ENCODE results near the gene COX8A. TPM values are rescaled to one million over a fixed set of nuclear protein-coding genes. Genes with fewer than 3 reads are reported as not detected.

Gene COX8A
- total and polyA plus RNA-seq, 2 of the 13 experiments (the other 11 are each of a cell fraction or from before 2014, with no cell fraction given): 202 to 406 TPM

DNA sequence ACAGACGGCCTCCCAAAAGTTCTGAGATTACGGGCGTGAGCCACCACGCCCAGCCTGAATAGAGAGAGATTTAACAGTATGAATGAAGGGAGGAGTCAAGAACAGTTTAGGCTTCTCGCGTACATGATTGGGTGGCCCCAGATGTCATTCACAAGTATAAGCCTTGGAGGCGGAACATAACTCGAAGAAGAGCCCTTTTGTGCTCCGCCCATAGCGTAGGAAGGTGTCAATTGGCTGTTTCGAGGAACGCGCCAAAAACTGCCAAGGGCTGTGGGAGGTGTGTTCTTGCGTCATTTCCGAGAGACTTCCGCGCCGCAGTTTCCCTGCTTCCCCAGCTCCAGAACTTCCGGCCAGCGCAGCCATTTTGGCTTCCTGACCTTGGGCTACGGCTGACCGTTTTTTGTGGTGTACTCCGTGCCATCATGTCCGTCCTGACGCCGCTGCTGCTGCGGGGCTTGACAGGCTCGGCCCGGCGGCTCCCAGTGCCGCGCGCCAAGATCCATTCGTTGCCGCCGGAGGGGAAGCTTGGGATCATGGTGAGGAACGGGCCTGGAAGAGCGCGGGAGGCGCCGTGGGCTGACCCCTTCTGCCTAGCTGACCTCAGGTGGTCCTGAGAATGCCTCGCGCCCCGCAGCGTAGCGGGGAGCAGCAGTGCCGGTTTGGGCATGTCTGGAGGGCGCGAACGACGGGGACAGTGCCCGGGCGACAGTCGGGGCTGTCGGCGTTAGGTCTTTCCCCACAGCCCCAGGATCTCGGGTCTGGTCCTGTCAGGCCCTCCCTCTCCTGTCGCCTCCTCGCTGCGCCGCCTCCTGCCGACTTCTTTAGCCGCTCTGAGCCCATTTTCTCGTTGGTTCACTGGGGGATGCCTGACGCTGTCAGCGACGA is at the start of gene COX8A (continued):
- TF ChIP-seq RXRB (CRISPR knock-in tag; IDR thresholded peaks at IDR 0.05; ENCODE audit: borderline replicate concordance): peak; percentile 38
- TF ChIP-seq FOXO1 (CRISPR knock-in tag; IDR thresholded peaks at IDR 0.05): no peak; the same call in 1 of the 2 replicates
- TF ChIP-seq, protein P1, sequence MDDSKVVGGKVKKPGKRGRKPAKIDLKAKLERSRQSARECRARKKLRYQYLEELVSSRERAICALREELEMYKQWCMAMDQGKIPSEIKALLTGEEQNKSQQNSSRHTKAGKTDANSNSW (CRISPR knock-in tag; IDR thresholded peaks at IDR 0.05; ENCODE audit: borderline replicate concordance): peak; percentile 94; the same call in 1 of the 2 replicates
- TF ChIP-seq, protein P2, sequence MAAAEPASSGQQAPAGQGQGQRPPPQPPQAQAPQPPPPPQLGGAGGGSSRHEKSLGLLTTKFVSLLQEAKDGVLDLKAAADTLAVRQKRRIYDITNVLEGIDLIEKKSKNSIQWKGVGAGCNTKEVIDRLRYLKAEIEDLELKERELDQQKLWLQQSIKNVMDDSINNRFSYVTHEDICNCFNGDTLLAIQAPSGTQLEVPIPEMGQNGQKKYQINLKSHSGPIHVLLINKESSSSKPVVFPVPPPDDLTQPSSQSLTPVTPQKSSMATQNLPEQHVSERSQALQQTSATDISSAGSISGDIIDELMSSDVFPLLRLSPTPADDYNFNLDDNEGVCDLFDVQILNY (CRISPR knock-in tag; conservative IDR thresholded peaks at IDR 0.05): peak; percentile 89
- no peak for TF ChIP-seq TCF12 (IDR thresholded peaks at IDR 0.05)
- TF ChIP-seq TCF12 (CRISPR knock-in tag; IDR thresholded peaks at IDR 0.05): no peak
- peak; percentile 60; the same call in 1 of the 2 replicates for TF ChIP-seq MTF1 (CRISPR knock-in tag; IDR thresholded peaks at IDR 0.05)
- TF ChIP-seq, protein P3, sequence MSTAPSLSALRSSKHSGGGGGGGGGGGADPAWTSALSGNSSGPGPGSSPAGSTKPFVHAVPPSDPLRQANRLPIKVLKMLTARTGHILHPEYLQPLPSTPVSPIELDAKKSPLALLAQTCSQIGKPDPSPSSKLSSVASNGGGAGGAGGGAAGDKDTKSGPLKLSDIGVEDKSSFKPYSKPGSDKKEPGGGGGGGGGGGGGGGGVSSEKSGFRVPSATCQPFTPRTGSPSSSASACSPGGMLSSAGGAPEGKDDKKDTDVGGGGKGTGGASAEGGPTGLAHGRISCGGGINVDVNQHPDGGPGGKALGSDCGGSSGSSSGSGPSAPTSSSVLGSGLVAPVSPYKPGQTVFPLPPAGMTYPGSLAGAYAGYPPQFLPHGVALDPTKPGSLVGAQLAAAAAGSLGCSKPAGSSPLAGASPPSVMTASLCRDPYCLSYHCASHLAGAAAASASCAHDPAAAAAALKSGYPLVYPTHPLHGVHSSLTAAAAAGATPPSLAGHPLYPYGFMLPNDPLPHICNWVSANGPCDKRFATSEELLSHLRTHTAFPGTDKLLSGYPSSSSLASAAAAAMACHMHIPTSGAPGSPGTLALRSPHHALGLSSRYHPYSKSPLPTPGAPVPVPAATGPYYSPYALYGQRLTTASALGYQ (CRISPR knock-in tag; IDR thresholded peaks at IDR 0.05): peak; percentile 23; the same call in 1 of the 2 replicates
- no peak for TF ChIP-seq HOXA9 (CRISPR knock-in tag; IDR thresholded peaks at IDR 0.05; ENCODE audit: borderline replicate concordance)
- TF ChIP-seq, protein P4, sequence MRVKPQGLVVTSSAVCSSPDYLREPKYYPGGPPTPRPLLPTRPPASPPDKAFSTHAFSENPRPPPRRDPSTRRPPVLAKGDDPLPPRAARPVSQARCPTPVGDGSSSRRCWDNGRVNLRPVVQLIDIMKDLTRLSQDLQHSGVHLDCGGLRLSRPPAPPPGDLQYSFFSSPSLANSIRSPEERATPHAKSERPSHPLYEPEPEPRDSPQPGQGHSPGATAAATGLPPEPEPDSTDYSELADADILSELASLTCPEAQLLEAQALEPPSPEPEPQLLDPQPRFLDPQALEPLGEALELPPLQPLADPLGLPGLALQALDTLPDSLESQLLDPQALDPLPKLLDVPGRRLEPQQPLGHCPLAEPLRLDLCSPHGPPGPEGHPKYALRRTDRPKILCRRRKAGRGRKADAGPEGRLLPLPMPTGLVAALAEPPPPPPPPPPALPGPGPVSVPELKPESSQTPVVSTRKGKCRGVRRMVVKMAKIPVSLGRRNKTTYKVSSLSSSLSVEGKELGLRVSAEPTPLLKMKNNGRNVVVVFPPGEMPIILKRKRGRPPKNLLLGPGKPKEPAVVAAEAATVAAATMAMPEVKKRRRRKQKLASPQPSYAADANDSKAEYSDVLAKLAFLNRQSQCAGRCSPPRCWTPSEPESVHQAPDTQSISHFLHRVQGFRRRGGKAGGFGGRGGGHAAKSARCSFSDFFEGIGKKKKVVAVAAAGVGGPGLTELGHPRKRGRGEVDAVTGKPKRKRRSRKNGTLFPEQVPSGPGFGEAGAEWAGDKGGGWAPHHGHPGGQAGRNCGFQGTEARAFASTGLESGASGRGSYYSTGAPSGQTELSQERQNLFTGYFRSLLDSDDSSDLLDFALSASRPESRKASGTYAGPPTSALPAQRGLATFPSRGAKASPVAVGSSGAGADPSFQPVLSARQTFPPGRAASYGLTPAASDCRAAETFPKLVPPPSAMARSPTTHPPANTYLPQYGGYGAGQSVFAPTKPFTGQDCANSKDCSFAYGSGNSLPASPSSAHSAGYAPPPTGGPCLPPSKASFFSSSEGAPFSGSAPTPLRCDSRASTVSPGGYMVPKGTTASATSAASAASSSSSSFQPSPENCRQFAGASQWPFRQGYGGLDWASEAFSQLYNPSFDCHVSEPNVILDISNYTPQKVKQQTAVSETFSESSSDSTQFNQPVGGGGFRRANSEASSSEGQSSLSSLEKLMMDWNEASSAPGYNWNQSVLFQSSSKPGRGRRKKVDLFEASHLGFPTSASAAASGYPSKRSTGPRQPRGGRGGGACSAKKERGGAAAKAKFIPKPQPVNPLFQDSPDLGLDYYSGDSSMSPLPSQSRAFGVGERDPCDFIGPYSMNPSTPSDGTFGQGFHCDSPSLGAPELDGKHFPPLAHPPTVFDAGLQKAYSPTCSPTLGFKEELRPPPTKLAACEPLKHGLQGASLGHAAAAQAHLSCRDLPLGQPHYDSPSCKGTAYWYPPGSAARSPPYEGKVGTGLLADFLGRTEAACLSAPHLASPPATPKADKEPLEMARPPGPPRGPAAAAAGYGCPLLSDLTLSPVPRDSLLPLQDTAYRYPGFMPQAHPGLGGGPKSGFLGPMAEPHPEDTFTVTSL (CRISPR knock-in tag; IDR thresholded peaks at IDR 0.05; ENCODE audit: borderline replicate concordance): peak; percentile 58; the same call in 1 of the 2 replicates
- peak; percentile 92; the same call in 1 of the 2 replicates for TF ChIP-seq ZNF337 (CRISPR knock-in tag; IDR thresholded peaks at IDR 0.05; ENCODE audit: borderline replicate concordance, low read depth)
- peak; percentile 91 for TF ChIP-seq HDAC1 (CRISPR knock-in tag; IDR thresholded peaks at IDR 0.05)
- TF ChIP-seq, protein P5, sequence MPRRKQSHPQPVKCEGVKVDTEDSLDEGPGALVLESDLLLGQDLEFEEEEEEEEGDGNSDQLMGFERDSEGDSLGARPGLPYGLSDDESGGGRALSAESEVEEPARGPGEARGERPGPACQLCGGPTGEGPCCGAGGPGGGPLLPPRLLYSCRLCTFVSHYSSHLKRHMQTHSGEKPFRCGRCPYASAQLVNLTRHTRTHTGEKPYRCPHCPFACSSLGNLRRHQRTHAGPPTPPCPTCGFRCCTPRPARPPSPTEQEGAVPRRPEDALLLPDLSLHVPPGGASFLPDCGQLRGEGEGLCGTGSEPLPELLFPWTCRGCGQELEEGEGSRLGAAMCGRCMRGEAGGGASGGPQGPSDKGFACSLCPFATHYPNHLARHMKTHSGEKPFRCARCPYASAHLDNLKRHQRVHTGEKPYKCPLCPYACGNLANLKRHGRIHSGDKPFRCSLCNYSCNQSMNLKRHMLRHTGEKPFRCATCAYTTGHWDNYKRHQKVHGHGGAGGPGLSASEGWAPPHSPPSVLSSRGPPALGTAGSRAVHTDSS (CRISPR knock-in tag; conservative IDR thresholded peaks at IDR 0.05): no peak
- TF ChIP-seq NRL (CRISPR knock-in tag; IDR thresholded peaks at IDR 0.05; ENCODE audit: borderline replicate concordance): peak; percentile 31; the same call in 1 of the 2 replicates
- 0 out of 2 replicates have a peak, but pooled peaks have one; percentile 23 for TF ChIP-seq ZNF83 (CRISPR knock-in tag; IDR thresholded peaks at IDR 0.05; ENCODE audit: borderline replicate concordance)
- peak; percentile 71; the same call in 1 of the 2 replicates for TF ChIP-seq TARDBP (CRISPR knock-in tag; IDR thresholded peaks at IDR 0.05)
- peak; percentile 57 for TF ChIP-seq ZNF557 (CRISPR knock-in tag; IDR thresholded peaks at IDR 0.05)
- no peak for TF ChIP-seq ZNF33A (CRISPR knock-in tag; IDR thresholded peaks at IDR 0.05; ENCODE audit: borderline replicate concordance)

Measured in HepG2 (cell line).